NCI-H748 (cell line): ENCODE measurements around the gene TMEM238.
A peak's percentile ranks its signal among the peaks of the same experiment; 100 is the strongest.
"Not testable (repeated sequence)": the region's sequence is repeated elsewhere in the genome, so short reads cannot be mapped to it uniquely, and the experiment has no call there.

ENCODE experiments used
- DNase-seq: peaks from one replicate; lab custom pipeline; 2025; ENCODE audit not compliant: unreplicated experiment; lab: John Stamatoyannopoulos, UW

TMEM238 gene

DNA sequence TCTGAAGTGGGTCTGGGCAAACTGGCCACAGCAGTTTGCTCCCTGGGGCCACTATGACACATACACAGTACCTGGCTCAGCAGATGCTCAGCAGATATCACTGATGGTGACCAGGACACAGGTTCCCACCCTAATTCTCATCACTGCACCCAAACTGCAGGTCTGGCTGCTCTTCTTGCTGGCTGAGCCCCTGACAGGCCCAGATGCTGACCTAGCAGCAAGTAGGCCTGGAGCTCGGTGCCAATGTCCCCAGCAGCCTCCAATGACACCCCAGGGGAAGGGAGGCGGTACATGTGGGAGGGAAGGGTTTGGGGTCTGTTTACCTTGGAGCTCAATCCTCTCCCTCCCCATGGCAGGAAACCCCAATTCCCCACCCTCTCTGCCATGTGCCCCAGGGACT lies 18.4 kb upstream of the TMEM238 start:
- no peak for DNase-seq

GRCh38 chr19:55401390-55401789 lies 17.3 kb upstream of the TMEM238 start:
- not testable (repeated sequence) for DNase-seq

- no peak for DNase-seq
These were observed 16.4 kb upstream of the TMEM238 start for GRCh38 chr19:55400281-55401087.

- DNase-seq: no peak
These were observed 14.3 kb upstream of the TMEM238 start for GRCh38 chr19:55398200-55398925.

GRCh38 chr19:55392820-55393761 lies 9.0 kb upstream of the TMEM238 start:
- no peak for DNase-seq

DNA sequence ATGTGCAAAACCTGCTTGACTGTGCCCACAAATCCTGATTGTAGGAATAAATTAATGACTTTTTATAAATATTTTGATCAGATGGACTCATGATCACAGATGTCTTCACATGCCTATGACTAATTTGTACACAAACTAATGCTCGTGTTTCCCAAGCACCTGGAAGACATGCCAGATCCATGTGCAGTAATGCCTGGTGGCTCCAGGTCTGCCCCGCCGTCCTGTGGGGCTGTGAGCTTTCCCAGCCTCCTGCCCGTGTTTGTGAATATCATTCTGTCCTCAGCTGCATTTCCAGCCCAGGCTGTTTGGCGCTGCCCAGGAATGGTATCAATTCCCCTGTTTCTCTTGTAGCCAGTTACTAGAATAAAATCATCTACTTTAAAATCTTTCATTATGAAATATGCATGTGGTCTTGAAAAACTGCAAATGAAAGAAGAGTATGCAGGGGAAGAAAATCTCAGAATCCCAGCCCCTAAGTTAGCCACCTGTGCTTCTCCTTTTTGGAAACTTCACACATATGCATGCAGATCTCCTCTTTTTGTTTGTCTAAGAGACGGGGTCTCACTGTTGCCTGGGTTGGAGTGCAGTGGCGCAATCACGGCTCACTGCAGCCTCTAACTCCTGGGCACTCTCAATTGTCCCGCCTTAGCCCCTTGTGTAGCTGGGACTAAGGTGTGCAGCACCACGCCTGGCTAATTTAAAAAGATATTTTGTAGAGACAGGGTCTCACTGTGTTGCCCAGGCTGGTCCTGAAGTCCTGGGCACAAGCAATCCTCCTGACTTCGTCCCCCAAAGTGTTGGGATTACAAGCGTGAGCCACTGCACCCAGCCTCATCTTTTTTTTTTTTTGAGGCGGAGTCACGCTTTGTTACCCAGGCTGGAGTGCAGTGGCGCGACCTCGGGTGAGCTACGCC lies 7.9 kb upstream of the TMEM238 start:
- no peak for DNase-seq

DNA sequence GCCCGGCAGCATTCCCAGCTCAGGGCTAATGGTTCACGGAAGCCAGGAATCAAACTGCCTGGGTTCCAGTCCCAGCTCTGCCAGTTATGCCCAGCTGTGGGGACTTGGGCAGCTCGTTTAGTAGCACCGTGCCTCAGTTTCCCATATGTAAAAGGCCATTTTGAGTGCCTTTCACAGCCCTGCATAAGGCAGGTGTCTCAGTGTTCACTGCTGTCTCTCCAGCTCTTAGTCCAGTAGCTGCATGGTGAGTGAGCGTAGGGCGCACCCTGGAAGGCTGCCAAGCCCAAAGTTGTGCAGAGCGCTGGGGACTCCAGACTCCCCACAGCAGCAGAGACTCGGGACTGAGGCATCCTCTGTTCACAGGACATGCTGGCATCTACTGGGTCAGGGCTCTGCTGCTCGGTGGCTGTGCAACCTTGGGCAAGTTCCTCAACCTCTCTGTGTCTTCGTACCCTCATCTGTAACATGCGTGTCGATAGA lies 7.1 kb upstream of the TMEM238 start:
- DNase-seq: no peak

- DNase-seq: no peak
These were observed 6.4 kb upstream of the TMEM238 start for GRCh38 chr19:55390461-55390880.

DNA sequence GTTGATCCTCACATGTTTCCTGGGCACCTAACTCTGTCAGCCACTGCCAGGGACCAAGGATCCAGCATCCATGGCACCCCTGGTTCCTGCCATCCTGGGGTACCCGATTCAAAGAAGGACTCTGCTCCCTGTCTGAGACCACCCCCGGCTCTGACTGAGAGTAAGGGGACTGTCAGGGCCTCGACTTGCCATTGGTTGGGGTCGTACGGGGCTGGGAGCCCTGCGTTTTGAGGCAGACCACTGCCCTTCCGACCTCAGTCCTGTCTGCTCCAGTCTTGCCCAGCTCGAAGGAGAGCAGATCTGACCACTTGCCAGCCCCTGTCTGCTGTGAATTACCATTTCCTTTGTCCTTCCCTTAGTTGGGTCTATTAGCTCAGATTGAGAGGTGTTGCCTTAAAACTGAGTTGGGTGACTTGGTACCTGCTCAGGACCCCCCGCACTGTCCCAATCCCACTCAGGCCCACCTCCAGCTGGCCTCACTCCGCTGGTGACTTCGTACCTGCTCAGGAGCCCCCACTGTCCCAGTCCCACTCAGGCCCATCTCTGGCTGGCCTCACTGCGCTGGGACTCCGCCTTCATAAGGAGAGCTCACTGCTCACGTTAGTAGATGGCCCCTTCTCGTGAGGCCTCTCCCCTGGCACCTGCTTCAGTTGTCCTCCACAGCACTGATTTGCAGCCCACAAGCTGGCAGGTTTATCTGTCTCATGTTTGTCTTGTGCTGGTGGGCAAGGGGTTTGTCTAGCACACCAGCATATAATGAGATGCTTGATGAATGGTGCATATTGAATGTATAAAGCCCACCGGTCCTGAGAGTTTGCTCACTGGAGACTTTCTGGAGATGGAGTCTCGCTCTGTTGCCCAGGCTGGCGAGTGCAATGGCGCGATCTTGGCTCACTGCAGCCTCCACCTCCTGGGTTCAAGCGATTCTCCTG lies 5.6 kb upstream of the TMEM238 start:
- no peak for DNase-seq

DNA sequence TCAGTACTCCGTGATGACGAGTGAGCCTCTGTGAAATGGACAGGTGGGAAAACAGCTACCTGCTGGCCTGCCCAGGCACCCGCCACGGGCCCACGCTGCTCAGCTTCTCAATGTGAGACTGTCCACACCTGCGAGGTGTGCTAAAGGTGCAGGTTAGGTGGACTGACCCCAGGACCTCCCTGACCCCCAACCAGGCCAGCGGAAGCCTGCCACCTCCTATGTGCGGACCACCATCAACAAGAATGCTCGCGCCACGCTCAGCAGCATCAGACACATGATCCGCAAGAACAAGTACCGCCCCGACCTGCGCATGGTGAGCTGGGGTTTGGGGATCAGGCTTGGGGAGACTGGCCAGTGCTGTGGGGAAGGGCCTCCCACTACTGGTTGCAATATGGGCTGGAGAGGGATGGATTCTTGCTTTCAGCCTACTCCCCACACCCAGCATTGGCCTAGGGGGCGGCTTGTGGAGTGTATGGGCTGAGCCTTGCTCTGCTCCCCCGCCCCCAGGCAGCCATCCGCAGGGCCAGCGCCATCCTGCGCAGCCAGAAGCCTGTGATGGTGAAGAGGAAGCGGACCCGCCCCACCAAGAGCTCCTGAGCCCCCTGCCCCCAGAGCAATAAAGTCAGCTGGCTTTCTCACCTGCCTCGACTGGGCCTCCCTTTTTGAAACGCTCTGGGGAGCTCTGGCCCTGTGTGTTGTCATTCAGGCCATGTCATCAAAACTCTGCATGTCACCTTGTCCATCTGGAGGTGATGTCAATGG lies 3.8 kb upstream of the TMEM238 start:
- DNase-seq: no peak

- no peak for DNase-seq
These were observed 2.4 kb upstream of the TMEM238 start for GRCh38 chr19:55386493-55386971.

GRCh38 chr19:55385724-55386492 lies 1.8 kb upstream of the TMEM238 start, which contains the start of gene RPL28:
TSS of gene RPL28 (plus strand) at chr19:55385932. CDS start at chr19:55386358, 426 bp downstream.
- peak; percentile 99 for DNase-seq

DNA sequence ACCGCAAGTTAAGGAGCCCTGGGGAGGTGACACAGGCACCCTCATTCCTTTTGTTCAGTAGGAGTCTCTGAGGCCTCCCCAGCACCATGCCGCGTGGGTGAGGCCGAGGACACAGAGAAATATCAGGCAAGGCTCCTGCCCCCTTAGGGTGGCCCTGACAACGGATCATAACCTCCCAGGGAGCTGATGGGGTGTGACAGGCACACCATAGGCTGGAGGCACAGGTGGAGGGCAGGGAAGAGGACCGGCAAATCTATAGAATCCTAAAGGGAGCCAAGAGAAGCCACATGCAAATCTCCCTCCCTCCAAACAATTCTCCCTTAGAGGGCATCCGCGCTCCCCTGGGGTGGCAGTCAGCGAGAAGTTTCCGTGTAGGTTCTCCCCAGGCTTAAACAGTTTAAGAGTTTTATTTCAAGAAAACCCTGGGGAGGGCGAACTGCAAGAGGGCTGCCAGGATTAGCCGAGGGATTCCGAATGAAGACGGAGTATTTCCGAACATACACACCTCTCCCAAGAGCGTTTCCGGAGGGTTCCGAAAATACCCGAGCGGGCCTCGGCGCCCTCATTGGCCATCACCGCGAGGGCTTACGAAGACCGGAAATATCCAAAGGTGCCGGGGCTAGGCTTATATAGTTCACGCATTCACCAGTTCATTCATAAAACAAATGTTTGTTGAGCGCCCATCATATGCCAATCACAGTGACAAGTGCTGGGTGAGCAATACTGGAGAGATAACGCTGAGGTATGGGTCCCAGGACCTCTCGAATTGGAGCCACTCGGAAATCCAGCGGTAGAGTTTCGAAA lies 1.0 kb upstream of the TMEM238 start:
- DNase-seq: peak; percentile 98

DNA sequence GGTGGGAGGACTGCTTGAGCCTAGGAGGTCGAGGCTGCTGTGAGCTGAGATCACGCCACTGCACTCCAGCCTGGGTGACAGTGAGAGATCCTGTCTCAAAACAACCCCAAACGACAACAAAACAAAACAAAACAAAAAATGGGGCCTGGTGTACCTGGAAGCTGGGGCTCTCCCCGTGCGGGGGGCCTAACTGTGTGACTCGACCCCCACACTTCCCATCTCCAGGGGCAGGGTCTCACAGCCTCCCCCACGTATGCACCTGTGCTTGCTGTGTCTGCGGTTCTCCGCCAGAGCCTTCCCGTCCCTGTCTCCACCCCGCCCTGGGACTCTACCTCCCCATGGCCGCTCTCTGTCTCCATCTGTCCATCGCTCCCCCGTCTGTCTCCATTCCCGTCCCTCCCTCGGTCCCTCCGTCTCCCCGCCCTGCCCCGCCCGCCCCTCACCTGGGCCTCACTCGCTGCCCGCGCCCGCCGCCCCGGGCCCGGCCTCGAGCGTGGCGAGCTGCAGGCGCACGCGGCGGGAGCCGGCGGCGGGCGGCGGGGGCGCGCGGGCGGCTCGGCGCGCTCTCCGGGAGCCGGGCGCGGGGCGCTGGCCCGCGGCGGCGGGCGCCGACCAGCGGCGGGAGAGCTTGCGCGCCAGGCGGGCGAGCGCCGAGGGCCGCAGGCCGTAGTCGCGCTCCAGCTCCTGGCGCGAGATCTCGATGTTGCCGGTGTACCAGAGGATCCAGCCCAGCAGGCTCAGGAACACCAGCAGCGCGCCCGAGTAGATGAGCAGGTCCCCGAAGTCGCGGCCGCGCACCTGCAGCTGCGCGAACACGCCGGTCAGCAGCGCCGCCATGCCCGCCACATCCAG lies 587 bp downstream of the TMEM238 start:
- peak; percentile 85 for DNase-seq

GRCh38 chr19:55382522-55383054 lies 1.5 kb downstream of the TMEM238 start:
- no peak for DNase-seq
